AG09319 (cell line): Measurements from ENCODE around the gene DOCK3.

Experiments used
- DNase-seq: peaks from one replicate; pipeline ENCODE4 v3.0.0-alpha.2; 2010; ENCODE audit warnings: low read depth; ENCODE audit errors: extremely low read depth
- TF ChIP-seq, protein P1 (sequence below): IDR thresholded peaks from 2 replicates; pipeline ENCODE4 v1.5.1; 2011; ENCODE audit warnings: low read depth, mild to moderate bottlenecking, inconsistent platforms, low read length, moderate library complexity

The DOCK3 gene

DNA sequence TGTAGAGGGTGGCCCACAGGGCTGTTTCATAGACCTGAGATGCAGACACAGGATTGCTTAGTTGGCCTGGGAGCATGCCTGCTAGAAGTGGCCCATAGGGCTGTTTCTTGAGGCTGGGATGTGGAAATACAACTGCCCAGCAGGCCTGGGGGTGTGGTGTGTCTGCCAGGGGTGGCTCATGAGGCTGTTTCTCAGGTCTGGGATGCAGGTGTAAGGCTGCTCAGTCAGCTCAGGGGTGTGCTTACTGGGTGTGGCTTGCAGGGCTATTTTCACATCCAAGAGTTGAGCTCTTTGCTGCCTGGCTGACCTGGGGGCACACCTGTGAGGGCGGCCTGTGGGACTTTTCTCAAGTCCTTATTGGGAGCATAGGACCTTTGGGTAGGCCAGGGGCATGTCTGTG lies 131.3 kb downstream of the DOCK3 start:
- DNase-seq, result no peak
- TF ChIP-seq, protein P1, sequence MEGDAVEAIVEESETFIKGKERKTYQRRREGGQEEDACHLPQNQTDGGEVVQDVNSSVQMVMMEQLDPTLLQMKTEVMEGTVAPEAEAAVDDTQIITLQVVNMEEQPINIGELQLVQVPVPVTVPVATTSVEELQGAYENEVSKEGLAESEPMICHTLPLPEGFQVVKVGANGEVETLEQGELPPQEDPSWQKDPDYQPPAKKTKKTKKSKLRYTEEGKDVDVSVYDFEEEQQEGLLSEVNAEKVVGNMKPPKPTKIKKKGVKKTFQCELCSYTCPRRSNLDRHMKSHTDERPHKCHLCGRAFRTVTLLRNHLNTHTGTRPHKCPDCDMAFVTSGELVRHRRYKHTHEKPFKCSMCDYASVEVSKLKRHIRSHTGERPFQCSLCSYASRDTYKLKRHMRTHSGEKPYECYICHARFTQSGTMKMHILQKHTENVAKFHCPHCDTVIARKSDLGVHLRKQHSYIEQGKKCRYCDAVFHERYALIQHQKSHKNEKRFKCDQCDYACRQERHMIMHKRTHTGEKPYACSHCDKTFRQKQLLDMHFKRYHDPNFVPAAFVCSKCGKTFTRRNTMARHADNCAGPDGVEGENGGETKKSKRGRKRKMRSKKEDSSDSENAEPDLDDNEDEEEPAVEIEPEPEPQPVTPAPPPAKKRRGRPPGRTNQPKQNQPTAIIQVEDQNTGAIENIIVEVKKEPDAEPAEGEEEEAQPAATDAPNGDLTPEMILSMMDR, result no peak

DNA sequence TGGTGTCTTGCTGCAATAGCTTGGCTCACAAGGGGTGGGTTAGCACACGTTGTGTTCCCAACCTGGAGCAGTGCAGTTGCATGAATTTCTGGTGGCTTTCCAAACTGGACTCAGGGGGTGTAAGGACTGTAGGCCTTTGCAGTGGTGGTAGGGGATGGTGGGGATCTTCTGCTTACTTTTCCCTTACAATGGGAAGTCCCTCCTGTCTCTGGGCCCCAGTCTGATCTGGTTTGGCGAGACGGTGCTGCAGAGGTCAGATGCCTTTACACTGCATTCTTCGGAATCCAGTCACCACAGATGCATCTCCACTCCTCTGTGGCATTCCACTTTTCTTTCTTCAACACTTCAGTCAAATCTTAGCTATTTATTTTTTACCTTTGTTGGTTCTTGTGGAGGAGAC lies 132.1 kb downstream of the DOCK3 start:
- TF ChIP-seq, protein P1, result no peak
- no peak for DNase-seq

DNA sequence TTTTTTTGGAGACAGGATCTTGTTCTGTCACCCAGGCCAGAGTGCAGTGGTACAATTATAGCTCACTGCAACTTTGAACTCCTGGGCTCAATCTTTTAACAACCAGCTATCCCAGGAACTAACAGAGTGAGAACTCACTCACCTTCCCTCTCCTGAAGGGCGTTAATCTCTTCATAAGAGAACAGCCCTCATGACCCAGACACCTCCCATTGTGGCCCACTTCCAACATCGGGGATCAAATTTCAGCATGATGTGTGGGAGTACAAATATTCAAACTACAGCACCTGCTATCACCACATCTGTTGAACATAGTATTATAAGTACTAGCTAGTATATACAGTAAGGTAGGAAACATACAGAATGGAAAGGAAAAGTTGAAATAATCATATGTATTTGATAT lies 132.5 kb downstream of the DOCK3 start:
- TF ChIP-seq, protein P1, result no peak
- DNase-seq, result no peak

DNA sequence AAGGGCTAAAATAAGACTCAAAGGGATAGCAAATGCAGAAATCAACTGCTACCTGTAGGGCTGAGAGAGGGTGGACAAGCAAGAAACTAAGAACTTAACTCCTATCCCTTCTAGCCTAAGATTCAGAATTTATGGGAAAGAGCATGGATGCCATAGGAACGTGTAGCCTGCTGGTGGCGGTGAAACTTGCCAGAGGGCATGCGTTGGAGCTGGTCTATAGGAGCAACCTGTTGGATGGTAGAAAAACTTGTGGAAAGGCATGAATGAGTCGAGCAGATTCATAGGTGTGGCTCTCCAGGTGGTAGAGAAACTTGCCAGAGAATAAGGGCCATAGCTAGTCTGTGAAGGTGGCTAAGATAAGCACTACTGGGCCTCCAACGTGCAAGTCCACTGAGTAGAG lies 137.2 kb downstream of the DOCK3 start:
- TF ChIP-seq, protein P1, result no peak
- no peak for DNase-seq

DNA sequence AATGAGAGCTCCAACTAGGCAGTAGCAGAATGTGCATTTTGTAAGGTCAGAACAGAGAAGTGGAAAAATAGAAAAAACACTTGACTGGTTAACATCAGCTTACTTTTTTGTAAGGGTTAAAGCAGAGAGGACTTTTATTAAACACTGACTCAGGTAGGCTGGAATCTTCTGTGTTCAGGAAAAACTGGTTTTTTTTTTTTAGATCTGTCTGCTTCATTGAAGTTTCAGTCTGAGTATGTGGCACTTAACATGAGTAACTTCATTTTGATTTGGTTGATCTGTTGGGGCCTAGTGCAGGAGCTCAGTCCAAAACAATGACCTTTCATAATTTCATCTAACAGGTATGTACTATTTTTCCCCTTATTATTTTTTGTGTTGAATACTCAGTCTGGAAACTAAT lies 141.1 kb downstream of the DOCK3 start:
- no peak for DNase-seq
- TF ChIP-seq, protein P1, result no peak

DNA sequence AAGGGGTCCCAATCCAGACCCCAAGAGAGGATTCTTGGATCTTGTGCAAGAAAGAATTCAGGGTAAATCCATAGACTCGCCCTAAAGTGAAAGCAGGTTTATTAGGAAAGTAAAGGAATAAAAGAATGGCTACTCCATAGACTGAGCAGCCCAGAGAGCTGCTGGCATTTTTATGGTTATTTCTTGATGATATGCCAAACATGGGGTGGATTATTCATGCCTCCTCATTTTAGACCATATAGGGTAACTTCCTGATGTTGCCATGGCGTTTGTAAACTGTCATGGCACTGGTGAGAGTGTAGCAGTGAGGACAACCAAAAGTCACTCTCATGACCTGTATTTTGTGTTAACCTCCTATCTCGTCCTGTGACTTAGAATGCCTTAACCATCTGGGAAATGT lies 142.2 kb downstream of the DOCK3 start:
- no peak for DNase-seq
- TF ChIP-seq, protein P1, result no peak

DNA sequence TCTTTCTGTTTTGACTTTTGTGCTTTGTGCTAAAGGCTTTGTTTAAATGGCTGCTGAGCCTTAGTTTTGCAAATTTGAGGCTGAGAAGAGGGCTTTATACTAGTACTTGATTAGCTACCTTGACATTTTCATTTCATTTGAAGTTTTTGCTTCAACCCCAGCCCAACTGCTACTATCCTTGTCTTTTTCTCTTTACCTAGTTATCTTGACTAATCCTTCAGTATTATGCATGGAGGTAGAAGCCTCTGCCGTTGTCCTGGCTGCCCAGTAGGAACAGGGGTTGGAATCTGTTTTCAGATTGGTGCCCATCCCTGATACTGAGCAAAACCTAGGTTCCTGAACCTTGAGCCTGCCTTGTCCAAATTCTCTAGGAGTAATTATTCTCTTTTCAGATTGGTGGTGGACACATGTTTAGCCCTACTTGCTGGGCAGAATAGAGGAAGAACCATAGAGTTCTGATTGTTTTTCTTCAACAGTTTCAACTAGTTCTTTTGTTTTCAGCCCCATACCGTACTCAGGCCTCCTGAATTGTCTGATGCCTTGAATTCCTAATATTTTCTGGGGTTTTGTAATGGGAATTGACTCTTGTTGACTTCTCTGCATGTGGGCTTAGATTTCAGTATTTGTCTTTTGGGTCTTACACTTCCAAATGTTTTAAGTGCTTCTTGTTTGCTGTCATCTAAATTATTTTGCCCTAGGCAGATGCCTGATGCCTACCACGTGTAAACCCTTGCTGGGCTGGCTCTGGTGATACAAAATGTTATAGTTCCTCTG lies 143.2 kb downstream of the DOCK3 start:
- no peak for DNase-seq
- TF ChIP-seq, protein P1, result no peak
